AG04450 (cell line): ENCODE measurements around the gene CNKSR3. TPM values are rescaled to one million over a fixed set of nuclear protein-coding genes. Genes with fewer than 3 reads are reported as not detected.
A peak's percentile ranks its signal among the peaks of the same experiment; 100 is the strongest.

Experiments
- CTCF ChIA-PET: fragments of 300-600, 350-600 bp; formaldehyde crosslinking; extraction: SDS; loops from one replicate; lab custom pipeline; 2022; ENCODE audit warnings: antibody characterized with exemption, inconsistent platforms; lab: Charles Lee
- POLR2A ChIA-PET: fragments of 350-600 bp; formaldehyde crosslinking; extraction: SDS; loops from one replicate; lab custom pipeline; 2021; ENCODE audit warnings: antibody characterized with exemption, inconsistent platforms; lab: Yijun Ruan, JAX
- DNase-seq: peaks from one replicate; pipeline ENCODE4 v3.0.0-alpha.2; 2011; ENCODE audit warnings: low read depth, low spot score
- H3K27ac ChIP-seq: one replicate; pipeline ENCODE4 v1.5.1; 2012; ENCODE audit warnings: low read depth, low read length, control low read depth
- H3K27me3 ChIP-seq: one replicate; pipeline ENCODE4 v1.6.0; 2012; ENCODE audit warnings: low read length; ENCODE audit not compliant: control insufficient read depth, insufficient read depth
- H3K4me3 ChIP-seq: 2 replicates; pipeline ENCODE4 v1.5.1; 2011; ENCODE audit warnings: mild to moderate bottlenecking, low read depth, low read length, control low read depth
- H3K9me3 ChIP-seq: 2 replicates; pipeline ENCODE4 v1.5.1; 2012; ENCODE audit warnings: low read length; ENCODE audit not compliant: control insufficient read depth, insufficient read depth
- CTCF ChIP-seq: IDR thresholded peaks from 2 replicates; pipeline ENCODE4 v1.5.1; 2011; ENCODE audit warnings: low read depth, low read length, control low read depth, inconsistent platforms
- polyA plus RNA-seq: library from polyadenylated mRNA; depleted of rRNA; stranded (reverse); fragments of >200 nt; gene quantifications from 2 replicates; pipeline ENCODE4 v1.2.3, GENCODE V29; 2011; rRNA removed
- small RNA-seq: library from RNA; depleted of rRNA; stranded (forward); fragments of <200 nt; gene quantifications from one replicate; pipeline ENCODE3, GENCODE V24; 2012; ENCODE audit warnings: low read depth; ENCODE audit not compliant: insufficient read length

Gene CNKSR3
- polyA plus RNA-seq, 1 experiment: 8.6 TPM

- Histone ChIP-seq H3K27me3 (no peaks in the 10 kb centered on the region), H3K27ac (no peak overlapping the region), H3K4me3 (no peak overlapping the region), H3K9me3 (no peaks in the 10 kb centered on the region)
- peak; percentile 39 for TF ChIP-seq CTCF
- POLR2A ChIA-PET: no interaction called here
- CTCF ChIA-PET: interaction anchor here (0.7 kb wide), 1 partner anchor 12 kb away, joined by 3 read pairs; no protein-coding TSS in a partner anchor
- DNase-seq: no peak
Measured at GRCh38 chr6:154343473-154344308, 166.8 kb downstream of the CNKSR3 start.

GRCh38 chr6:154341871-154342270 lies 168.6 kb downstream of the CNKSR3 start:
- no peak for TF ChIP-seq CTCF
- no peak overlapping the region for H3K4me3 ChIP-seq
- ChIA-PET CTCF (no interaction called here), POLR2A (no interaction called here)
- DNase-seq: no peak
- no peak overlapping the region for H3K27ac ChIP-seq
- no peaks in the 10 kb centered on the region for H3K9me3 ChIP-seq
- H3K27me3 ChIP-seq: no peaks in the 10 kb centered on the region

- DNase-seq: no peak
- ChIA-PET CTCF (no interaction called here), POLR2A (no interaction called here)
- Histone ChIP-seq H3K9me3 (no peaks in the 10 kb centered on the region), H3K4me3 (no peak overlapping the region), H3K27me3 (no peaks in the 10 kb centered on the region), H3K27ac (no peak overlapping the region)
- no peak for TF ChIP-seq CTCF
Measured at GRCh38 chr6:154341336-154341735, 169.1 kb downstream of the CNKSR3 start.

Small RNAs within 50 kb of the gene (small RNA-seq; reads per million reads assigned to genes)
- not detected for gene AL357075.2

Other genes with a start within 250 kb of the CNKSR3 start
- 0.35 and 0.66 TPM in 2 replicates for gene IPCEF1, start 153.9 kb downstream of the CNKSR3 start, polyA plus RNA-seq
- gene SCAF8, start 222.7 kb upstream of the CNKSR3 start, polyA plus RNA-seq: 23.7 and 29.2 TPM in 2 replicates